ENCODE data around the gene PHPT1.

Gene PHPT1

DNA sequence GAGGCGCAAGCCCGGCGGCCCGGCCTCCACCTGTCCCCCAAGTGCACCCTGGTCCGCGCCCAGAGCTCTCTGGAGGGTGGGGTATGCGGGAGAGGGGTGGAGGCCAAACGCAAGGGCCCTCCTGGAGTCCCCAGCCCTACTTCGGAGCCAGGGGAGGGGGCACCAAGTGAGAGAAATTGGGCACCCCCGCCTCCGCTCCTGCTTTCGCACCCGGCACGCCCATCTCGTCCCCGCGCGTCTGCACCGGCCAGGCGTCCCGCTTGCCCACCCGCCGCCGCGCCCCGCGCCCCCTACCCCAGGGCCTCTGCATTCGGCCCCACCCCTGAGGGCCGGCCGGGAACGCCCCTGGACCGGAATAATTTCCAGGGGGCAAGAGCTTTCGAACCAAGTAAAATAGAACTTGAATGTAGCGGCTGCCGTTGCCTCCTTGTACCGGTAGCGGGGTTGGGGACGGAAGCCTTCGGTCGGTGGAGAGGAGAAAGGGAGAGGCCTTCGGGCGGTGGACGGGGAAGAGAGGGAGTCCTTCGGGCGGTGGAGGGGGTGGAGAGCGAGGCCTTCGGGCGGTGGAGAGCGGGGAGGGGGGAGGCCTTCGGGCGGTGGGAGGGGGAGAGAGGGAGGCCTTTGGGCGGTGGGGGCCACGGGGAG, 694 bp upstream of the PHPT1 start:
- DNase-seq, result no peak

DNA sequence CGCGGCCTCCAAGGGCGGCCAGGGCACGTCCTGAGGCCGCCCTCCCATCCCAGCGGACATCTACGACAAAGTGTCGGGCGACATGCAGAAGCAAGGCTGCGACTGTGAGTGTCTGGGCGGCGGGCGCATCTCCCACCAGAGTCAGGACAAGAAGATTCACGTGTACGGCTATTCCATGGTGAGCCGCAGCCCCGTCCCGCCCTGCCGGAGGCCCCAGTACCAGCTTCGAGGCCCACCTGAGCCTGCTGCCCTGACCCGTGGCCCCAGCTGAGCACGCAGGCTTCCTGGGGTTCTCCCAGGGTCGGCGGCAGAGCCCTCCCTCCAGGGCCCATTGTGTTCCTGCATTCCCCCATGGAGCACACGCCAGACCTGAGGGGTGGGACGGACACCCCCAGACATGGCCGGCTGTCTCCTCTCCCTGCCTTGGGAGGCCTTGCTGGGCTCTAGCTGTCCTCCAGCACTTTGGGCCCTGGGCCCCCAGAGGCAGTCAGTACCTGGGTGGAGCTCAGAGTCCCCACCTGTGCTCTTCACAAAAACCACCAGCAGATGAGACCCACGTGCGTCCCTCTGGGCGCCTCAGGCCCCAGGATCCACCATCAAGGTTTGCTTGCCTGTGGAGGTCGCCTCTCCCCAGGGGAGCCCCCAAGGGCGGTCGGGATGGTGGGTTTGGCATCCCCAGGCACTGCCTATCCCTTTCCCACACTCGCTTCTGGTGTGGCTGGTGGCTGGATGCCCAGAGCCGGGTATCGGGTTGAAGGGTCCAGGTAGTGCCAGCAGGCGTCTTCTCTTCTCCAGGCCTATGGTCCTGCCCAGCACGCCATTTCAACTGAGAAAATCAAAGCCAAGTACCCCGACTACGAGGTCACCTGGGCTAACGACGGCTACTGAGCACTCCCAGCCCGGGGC, 1.0 kb downstream of the PHPT1 start:
- peak in 1 of 14 donors; percentile 51 for DNase-seq

DNA sequence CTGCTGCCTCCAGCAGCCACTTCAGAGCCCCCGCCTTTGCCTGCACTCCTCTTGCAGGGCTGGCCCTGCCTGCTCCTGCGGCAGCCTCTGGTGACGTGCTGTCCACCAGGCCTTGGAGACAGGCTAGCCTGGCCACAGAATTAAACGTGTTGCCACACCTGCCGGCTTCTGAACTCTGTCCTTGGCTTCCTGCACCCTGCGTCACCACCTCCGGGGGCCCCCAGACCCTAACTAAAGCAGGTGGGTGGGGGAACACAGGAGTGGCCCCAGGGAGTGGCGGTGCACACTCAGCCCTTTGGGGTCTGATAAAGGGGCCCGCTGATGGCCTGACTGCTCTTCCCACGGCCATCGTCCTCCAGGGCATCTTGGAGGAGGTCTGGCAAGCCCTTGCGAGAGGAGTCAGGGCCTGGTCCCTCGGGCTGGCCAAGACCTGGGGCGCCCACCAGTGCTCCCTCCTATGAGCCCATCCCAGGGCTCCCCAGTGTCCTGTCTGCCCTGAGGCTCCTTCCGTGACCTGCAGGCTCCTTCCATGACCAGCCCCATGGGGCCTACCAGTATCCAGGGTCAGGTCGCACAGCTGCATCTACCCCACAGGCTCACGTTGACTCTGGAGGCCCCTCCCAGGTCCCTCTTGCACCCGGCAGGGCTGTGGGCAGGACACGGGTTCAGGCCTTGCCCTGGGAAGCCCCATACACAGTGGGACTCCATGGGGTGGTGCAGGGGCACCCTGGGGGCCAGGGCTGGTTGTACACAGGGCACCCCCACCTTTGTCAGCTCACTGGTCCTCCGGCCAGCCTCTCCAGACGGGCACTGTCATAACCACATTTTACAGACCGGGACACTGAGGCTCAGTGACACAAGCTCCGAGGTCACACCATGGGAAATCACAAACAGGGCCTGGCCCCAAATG, 1.9 kb downstream of the PHPT1 start:
- no peak for DNase-seq

DNA sequence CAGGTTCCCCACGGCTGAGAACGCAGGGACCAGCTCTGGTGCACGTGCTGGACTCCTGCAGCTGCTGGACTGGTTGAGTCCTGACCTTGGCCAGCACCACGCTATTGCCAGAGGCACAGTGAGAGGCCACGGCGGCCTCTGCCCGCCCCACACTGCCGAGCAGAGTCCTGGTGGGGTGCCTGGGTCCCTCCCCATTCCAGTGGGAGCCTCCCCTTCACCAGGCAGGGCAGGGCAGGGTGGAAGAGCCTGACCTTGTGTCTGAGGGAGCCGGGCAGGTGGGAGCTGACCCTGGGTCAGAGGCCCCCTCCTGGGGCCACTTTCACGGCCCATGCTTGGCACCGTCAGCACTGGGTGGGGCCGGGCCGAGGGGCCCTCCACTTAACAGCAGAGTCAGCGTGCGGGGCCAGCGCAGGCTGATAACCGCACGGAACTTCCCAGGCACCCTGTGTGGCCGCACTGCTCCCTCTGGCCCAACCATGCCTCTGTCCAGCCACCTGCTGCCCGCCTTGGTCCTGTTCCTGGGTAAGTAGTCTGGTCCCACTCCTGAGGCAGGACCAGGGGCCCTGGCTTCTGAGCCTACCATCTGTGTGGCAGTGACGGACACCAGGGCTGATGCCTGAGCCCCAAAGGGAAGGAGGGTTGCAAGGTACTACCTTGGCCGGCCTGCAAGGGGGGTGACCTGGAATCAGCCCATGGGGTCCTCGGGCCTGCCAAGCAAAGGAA, 2.9 kb downstream of the PHPT1 start, which contains the start of gene MAMDC4:
TSS of gene MAMDC4 (plus strand) at position 406 of the 723 bp plus-strand sequence. CDS start at position 477, 71 bp downstream.
- no peak for DNase-seq

DNA sequence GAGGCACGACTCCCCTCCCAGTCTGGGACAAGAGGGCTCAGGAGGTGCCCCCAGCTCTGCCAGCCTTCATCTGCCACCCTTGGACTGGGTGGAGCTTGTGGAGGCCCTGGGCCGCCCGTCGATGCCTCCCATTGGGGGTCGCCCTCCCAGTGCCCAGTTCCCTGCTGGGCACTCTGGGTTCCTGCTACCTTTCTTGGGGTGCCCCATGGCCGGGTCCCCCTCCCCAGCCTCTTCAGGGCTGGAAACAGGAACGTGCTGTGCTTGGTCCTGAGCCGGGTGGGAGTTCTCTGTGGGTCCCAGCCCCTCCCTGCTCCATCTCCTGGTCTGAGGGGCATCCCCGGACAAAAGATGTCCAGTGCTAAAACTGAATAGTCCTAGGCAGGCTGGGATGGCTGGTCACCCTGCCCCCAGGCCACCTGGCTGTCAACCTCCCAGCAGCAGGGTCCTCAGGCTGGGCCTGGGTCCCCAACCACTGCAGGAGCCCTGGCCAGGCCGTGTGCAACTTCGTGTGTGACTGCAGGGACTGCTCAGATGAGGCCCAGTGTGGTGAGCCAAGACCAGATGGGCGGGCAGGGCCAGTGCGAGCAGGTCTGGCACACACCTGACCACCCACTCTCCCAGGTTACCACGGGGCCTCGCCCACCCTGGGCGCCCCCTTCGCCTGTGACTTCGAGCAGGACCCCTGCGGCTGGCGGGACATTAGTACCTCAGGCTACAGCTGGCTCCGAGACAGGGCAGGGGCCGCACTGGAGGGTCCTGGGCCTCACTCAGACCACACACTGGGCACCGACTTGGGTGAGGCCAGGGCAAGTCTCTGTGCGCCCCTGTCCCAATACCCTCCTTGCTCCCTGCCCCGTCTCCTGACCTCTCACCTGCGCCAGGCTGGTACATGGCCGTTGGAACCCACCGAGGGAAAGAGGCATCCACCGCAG, 3.7 kb downstream of the PHPT1 start:
- no peak for DNase-seq

DNA sequence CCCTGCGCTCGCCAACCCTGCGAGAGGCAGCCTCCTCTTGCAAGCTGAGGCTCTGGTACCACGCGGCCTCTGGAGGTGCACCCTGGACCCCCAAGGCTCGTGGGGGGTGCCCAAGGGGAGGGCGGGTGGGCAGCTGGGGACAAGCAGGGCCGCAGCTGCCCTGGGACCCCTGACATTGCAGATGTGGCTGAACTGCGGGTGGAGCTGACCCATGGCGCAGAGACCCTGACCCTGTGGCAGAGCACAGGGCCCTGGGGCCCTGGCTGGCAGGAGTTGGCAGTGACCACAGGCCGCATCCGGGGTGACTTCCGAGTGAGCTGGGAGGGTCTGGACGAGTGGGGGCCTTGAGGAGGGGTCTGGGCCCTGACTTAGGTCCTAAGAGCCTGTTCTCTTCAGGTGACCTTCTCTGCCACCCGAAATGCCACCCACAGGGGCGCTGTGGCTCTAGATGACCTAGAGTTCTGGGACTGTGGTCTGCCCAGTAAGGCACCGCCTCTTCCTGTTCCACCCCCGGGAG, 4.4 kb downstream of the PHPT1 start:
- no peak for DNase-seq

DNA sequence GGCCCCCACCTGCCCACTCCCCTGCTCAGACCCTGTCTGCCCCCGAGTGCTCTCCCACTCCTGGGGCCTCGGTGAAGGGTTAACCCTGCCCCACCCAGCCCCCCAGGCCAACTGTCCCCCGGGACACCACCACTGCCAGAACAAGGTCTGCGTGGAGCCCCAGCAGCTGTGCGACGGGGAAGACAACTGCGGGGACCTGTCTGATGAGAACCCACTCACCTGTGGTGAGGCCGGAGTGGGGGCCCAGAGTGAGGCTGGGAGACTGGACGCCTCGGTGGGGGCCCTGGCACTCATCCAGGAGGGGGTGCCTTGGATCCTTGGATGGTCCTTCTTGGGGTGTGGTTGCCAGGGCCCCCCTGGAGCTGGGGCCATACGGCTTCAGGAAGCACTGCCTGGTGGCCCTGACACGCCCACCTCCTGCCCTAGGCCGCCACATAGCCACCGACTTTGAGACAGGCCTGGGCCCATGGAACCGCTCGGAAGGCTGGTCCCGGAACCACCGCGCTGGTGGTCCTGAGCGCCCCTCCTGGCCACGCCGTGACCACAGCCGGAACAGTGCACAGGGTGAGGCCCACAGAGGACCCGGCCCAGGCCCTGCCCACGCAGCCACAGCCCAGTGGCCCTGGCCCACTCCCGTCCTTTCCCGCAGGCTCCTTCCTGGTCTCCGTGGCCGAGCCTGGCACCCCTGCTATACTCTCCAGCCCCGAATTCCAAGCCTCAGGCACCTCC, 5.1 kb downstream of the PHPT1 start:
- no peak for DNase-seq

DNA sequence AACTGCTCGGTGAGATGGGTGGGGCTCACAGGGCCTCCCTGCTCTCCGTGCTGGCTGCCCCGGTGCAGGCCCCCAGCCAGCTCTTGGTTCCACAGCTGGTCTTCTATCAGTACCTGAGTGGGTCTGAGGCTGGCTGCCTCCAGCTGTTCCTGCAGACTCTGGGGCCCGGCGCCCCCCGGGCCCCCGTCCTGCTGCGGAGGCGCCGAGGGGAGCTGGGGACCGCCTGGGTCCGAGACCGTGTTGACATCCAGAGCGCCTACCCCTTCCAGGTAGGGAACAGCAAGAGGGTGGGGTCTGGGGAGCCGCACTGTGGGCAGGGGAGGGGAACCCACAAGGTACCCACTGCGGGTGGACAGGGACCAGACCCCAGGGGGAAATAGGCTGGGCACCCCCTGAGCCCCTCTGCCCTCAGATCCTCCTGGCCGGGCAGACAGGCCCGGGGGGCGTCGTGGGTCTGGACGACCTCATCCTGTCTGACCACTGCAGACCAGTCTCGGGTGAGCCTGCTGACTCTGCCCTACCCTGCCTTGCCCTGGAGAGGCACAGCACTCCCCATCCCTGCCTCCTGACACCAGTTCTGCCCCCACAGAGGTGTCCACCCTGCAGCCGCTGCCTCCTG, 5.7 kb downstream of the PHPT1 start:
- DNase-seq, result no peak

DNA sequence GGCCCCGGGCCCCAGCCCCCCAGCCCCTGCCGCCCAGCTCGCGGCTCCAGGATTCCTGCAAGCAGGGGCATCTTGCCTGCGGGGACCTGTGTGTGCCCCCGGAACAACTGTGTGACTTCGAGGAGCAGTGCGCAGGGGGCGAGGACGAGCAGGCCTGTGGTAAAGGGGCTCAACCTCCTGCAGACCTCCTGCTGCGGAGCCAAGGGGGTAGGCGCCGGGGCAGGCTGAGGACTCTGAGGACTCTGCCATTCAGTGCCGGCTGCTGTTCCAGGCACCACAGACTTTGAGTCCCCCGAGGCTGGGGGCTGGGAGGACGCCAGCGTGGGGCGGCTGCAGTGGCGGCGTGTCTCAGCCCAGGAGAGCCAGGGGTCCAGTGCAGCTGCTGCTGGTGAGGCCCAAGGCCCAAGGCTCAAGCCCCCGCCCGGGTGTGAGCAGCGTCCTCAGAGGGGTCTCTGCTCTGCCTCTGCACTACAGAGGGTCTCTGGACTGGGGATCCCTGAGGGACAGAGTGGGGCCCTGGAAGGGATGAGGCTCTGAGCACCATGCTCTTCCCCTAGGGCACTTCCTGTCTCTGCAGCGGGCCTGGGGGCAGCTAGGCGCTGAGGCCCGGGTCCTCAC, 6.4 kb downstream of the PHPT1 start:
- DNase-seq, result no peak

DNA sequence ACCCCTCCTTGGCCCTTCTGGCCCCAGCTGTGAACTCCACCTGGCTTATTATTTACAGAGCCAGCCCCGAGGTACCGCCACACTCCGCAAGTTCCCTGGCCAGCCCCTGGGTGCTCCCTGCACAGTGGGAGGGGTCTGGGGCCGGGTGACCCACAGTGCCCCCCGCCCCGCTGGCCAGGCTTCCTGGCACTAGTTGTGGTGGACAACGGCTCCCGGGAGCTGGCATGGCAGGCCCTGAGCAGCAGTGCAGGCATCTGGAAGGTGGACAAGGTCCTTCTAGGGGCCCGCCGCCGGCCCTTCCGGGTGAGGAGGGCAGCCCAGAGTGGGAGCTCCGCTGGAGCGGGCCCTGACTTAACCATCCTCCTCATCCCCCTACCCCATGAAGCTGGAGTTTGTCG, 6.9 kb downstream of the PHPT1 start:
- DNase-seq, result no peak

DNA sequence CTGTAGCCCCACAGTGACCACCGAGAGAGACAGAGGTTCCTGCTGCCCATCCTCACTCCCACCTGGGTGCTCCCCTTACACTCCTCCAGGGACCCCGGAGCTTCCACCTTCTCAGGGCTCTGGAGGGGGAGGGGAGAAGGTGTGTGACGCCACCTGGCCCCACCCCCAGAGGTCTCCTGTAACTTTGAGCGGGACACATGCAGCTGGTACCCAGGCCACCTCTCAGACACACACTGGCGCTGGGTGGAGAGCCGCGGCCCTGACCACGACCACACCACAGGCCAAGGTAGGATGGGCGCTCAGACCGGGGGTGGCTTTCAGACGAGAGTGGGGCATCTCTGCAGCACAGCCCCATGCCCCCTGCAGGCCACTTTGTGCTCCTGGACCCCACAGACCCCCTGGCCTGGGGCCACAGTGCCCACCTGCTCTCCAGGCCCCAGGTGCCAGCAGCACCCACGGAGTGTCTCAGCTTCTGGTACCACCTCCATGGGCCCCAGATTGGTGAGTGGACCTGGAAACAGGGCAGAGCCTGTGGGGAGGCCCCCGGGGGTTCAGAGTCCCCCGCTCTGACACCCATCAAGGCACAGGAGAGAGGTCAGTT, 7.4 kb downstream of the PHPT1 start:
- no peak for DNase-seq

DNA sequence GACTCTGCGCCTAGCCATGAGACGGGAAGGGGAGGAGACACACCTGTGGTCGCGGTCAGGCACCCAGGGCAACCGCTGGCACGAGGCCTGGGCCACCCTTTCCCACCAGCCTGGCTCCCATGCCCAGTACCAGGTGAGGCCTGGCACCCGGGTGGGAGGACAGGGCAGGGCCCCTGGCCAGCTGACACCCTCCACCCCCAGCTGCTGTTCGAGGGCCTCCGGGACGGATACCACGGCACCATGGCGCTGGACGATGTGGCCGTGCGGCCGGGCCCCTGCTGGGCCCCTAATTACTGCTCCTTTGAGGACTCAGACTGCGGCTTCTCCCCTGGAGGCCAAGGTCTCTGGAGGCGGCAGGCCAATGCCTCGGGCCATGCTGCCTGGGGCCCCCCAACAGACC, 8.0 kb downstream of the PHPT1 start:
- DNase-seq, result no peak

DNA sequence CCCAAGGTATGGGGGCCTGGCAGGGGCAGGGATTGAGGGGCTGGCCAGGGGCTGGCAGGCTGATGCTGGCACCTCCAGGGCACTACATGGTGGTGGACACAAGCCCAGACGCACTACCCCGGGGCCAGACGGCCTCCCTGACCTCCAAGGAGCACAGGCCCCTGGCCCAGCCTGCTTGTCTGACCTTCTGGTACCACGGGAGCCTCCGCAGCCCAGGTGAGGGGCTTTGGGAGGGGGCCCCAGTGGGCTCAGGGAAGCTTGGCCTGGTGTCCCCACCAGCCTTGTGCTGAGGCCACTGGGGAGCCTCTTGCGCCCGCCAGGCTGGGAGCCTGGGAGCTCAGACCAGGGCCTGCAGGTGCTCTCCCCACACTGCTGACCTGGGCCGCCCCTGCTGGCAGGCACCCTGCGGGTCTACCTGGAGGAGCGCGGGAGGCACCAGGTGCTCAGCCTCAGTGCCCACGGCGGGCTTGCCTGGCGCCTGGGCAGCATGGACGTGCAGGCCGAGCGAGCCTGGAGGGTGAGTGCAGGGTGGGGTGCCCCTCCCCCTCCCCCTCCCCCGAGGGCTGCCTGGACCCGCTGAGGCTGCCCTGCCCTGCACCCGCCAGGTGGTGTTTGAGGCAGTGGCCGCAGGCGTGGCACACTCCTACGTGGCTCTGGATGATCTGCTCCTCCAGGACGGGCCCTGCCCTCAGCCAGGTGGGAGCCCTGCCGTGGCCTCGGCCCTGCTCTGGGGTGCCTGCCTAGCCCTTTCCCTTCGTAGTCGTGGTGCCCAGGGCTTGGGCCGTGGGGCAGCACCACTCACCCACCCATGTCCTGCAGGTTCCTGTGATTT, 8.6 kb downstream of the PHPT1 start:
- no peak for DNase-seq

DNA sequence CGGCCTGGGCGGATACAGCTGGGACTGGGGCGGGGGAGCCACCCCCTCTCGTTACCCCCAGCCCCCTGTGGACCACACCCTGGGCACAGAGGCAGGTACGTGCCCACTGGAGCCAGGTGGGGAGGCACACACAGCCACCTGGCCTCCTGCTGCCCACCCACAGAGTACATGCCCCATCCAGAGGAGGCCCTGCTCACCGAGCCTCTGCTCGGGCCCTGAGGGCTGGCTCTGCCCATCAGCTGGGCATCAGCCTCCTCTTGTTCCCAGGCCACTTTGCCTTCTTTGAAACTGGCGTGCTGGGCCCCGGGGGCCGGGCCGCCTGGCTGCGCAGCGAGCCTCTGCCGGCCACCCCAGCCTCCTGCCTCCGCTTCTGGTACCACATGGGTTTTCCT, 9.2 kb downstream of the PHPT1 start:
- DNase-seq, result no peak

DNA sequence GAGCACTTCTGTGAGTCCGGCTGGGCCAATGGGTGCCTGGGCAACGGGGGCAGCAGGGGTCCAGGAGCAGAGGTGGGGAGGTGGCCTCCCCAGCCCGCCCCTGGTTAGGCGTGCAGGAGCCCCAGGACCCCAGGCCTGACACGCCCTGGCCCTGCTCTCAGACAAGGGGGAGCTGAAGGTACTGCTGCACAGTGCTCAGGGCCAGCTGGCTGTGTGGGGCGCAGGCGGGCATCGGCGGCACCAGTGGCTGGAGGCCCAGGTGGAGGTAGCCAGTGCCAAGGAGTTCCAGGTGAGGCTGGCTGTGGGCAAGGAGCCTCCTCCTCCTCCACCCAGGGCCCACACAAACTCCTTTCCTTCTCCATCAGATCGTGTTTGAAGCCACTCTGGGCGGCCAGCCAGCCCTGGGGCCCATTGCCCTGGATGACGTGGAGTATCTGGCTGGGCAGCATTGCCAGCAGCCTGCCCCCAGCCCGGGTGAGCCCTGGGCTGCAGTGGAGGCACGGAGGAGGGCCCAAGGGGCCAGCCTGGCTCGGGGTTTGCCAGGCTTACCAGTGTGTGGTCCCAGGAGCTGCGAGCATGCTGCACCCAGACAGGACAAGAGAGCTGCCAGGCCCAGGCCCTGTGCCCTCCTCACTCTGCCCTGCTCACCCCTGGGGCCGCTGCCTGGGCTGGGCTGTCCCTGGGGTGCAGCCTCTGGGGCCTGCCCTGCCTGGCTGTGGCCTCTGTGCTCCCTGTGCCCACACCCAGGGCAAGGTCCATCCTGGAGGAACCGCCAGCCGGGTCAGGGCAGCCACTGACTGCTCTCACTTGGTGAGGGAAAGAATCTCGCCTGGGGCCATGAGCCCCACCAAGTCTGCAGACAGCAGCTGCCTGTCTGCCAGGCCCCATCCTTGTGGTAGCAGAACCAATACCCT, 9.9 kb downstream of the PHPT1 start:
- peak in 11 of 14 donors; percentile 6 to 75 (median 46) for DNase-seq

DNA sequence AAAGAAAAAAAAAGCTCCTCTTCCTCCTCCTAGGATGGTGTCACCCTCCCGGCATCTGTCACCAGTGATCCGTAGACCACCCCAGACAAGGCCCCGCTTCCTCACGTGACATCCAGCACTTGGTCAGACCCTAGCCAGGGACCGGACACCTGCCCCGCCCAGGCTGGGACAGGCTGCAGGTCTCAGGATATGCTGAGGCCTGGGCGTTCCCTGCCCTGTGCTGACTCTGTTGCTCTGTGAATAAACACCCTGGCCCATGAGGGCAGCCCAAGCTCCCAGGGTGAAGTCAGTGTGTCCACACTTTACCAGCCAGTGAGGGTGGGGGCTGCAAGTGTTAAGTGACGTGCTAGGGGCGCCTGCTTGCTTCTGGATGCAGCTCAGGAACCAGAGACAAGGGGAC, 11.3 kb downstream of the PHPT1 start:
- no peak for DNase-seq
